ENCODE results near the gene SYNE2. TPM values are rescaled to one million over a fixed set of nuclear protein-coding genes. Genes with fewer than 3 reads are reported as not detected.
A peak's percentile ranks its signal among the peaks of the same experiment; 100 is the strongest.

Gene SYNE2
- total and polyA plus RNA-seq, 2 of the 8 experiments (the other 6 are each of a cell fraction or from before 2014, with no cell fraction given) = 32.6 to 46.1 TPM

- H3K4me2 ChIP-seq (ENCODE audit: insufficient read depth in 1 of 2, low read depth in 2 of 2, low read length in 2 of 2) = no peak overlapping the region
- WGBS, 2 experiments (ENCODE audit: extremely low coverage in 1 of 2, insufficient coverage in 1 of 2, insufficient read length in 1 of 2, insufficient replicate concordance in 2 of 2, low coverage in 1 of 2, low lambda C conversion rate in 2 of 2, missing lambda C conversion rate in 1 of 2) = 83% methylated on average over 10 of the region's 10 CpGs; no CpG with 5 or more reads in 1 of the 2 experiments
- H3K23ac ChIP-seq (ENCODE audit: insufficient read length) = no peak overlapping the region
- H3K36me3 ChIP-seq (ENCODE audit: control insufficient read depth in 2 of 4, insufficient read depth in 4 of 4, low read length in 3 of 4) = peaks cover 0 to 25% (median 3%) of the 10 kb centered on the region in 4 experiments; a peak in 4 of 8 replicates
- no peak overlapping the region for H2BK15ac ChIP-seq (ENCODE audit: low read length)
- H3K4me3 ChIP-seq (ENCODE audit: extremely low read depth in 1 of 4, insufficient read depth in 2 of 4, low read depth in 3 of 4, low read length in 4 of 4) = no peak overlapping the region
- H3K4ac ChIP-seq (replicated peaks; ENCODE audit: insufficient read length, low read depth, low read length) = no peak overlapping the region
- H3K9me3 ChIP-seq (ENCODE audit: insufficient read depth in 2 of 2, low read depth in 1 of 2, low read length in 1 of 2) = no peaks in the 10 kb centered on the region
- H3K56ac ChIP-seq (replicated peaks; ENCODE audit: insufficient read length, low read depth, low read length) = no peak overlapping the region
- peak overlapping the region; percentile 25; the same call in 1 of the 2 replicates for H4K8ac ChIP-seq (ENCODE audit: extremely low read depth, insufficient read depth, low read length)
- no peak overlapping the region for H2BK20ac ChIP-seq (ENCODE audit: low read length)
- H2AK5ac ChIP-seq (ENCODE audit: low read depth, low read length) = no peak overlapping the region
- H2BK5ac ChIP-seq (ENCODE audit: low read depth, low read length) = no peak overlapping the region
- no peaks in the 10 kb centered on the region for H3K27me3 ChIP-seq (replicated peaks in 1 of 4; ENCODE audit: control insufficient read depth in 3 of 4, extremely low read depth in 1 of 4, insufficient read depth in 3 of 4, low read length in 3 of 4)
- no peak overlapping the region for H2AFZ ChIP-seq (ENCODE audit: low read length)
- H2BK120ac ChIP-seq (replicated peaks; ENCODE audit: low read depth, low read length) = no peak overlapping the region
- CTCF ChIA-PET (ENCODE audit: partially characterized antibody) = interaction anchor here (1.7 to 2.0 kb wide), 2 partner anchors 15 to 84 kb away, joined by 3 to 10 read pairs; no protein-coding TSS in a partner anchor
- H4K20me1 ChIP-seq (replicated peaks in 1 of 2; ENCODE audit: control insufficient read depth in 1 of 2, insufficient read depth in 2 of 2, low read length in 2 of 2) = no peaks in the 10 kb centered on the region
- no peak for DNase-seq (ENCODE audit: low read depth in 1 of 2, low spot score in 2 of 2)
- no peaks in the 10 kb centered on the region for H3K79me1 ChIP-seq (ENCODE audit: low read depth, low read length)
- H4K91ac ChIP-seq (replicated peaks; ENCODE audit: insufficient read length, low read length) = no peak overlapping the region
- H3K23me2 ChIP-seq (ENCODE audit: low read depth, low read length) = no peaks in the 10 kb centered on the region
- no peaks in the 10 kb centered on the region; a peak in 1 of 7 replicates for H3K4me1 ChIP-seq (replicated peaks in 1 of 4; ENCODE audit: control insufficient read depth in 3 of 4, insufficient read depth in 4 of 4, low read length in 3 of 4)
- H3K9ac ChIP-seq (replicated peaks in 1 of 4; ENCODE audit: extremely low read depth in 1 of 4, low read depth in 3 of 4, low read length in 3 of 4) = no peak overlapping the region
- H4K5ac ChIP-seq (ENCODE audit: insufficient read length, low read depth, low read length) = no peak overlapping the region
- no peak for FAIRE-seq
- POLR2A ChIA-PET (ENCODE audit: partially characterized antibody) = no interaction called here
- H3K18ac ChIP-seq (ENCODE audit: extremely low read depth, low read length) = no peak overlapping the region
- no peak overlapping the region for H2BK12ac ChIP-seq (ENCODE audit: low read depth, low read length)
- H3K14ac ChIP-seq (ENCODE audit: insufficient read length) = no peak overlapping the region
- H3K27ac ChIP-seq (ENCODE audit: low read depth, low read length) = no peak overlapping the region
- no peaks in the 10 kb centered on the region for H3K79me2 ChIP-seq (ENCODE audit: control insufficient read depth in 1 of 2, insufficient read depth in 2 of 2, low read length in 2 of 2)
- TF ChIP-seq EP300 (IDR thresholded peaks at IDR 0.05; ENCODE audit: borderline replicate concordance in 1 of 2, low read depth in 2 of 2, low read length in 2 of 2) (no peak), SIX5 (IDR thresholded peaks at IDR 0.05; ENCODE audit: low read depth, low read length) (no peak), SUZ12 (IDR thresholded peaks at IDR 0.05; ENCODE audit: low read length) (no peak), CREB1 (IDR thresholded peaks at IDR 0.05) (no peak), TAF1 (IDR thresholded peaks at IDR 0.05; ENCODE audit: low read depth, low read length) (no peak), RXRA (IDR thresholded peaks at IDR 0.05; ENCODE audit: insufficient read depth, low read depth, low read length) (no peak), CTBP2 (IDR thresholded peaks at IDR 0.05; ENCODE audit: borderline replicate concordance, insufficient read depth, insufficient read length, low read length) (no peak), POU5F1 (IDR thresholded peaks at IDR 0.05; ENCODE audit: low read depth, low read length) (no peak), CHD1 (IDR thresholded peaks at IDR 0.05; ENCODE audit: low read depth, low read length) (no peak), SIN3A (conservative IDR thresholded peaks at IDR 0.05 in 1 of 2, IDR thresholded peaks at IDR 0.05 in 1 of 2; ENCODE audit: low read depth in 1 of 2, low read length in 2 of 2) (no peak), JUND (IDR thresholded peaks at IDR 0.05; ENCODE audit: low read length) (no peak), EGR1 (IDR thresholded peaks at IDR 0.05; ENCODE audit: borderline replicate concordance, low read depth, low read length) (no peak)
These were observed 201.2 kb downstream of the SYNE2 start for GRCh38 chr14:64053694-64054669.

Measured in H1 (cell line).